GM12878 (cell line): ENCODE results near the gene LAMA4.

Experiments used
- GABPA ChIP-seq: IDR thresholded peaks from 2 replicates; pipeline ENCODE4 v1.6.1; 2014; ENCODE audit warnings: antibody characterized with exemption, low read depth, mild to moderate bottlenecking, inconsistent platforms
- JUND ChIP-seq: IDR thresholded peaks from 2 replicates; pipeline ENCODE4 v1.6.1; 2012; ENCODE audit warnings: low read depth, mild to moderate bottlenecking, low read length, improper control_type of control experiment, moderate library complexity
- RCOR1 ChIP-seq: conservative IDR thresholded peaks from 2 replicates; pipeline ENCODE4 v1.6.1; 2012; ENCODE audit warnings: low read depth, low read length, improper control_type of control experiment
- TARDBP ChIP-seq: IDR thresholded peaks from 2 replicates; pipeline ENCODE4 v1.6.1; 2016; ENCODE audit warnings: borderline replicate concordance
- TF ChIP-seq, protein P1 (sequence below): fragments of 450-650 bp; conservative IDR thresholded peaks from 2 replicates; pipeline ENCODE4 v1.6.1; 2017; ENCODE audit warnings: mild to moderate bottlenecking, moderate library complexity
- TF ChIP-seq, protein P2 (sequence below): IDR thresholded peaks from 2 replicates; pipeline ENCODE4 v1.6.1; 2012; ENCODE audit warnings: mild to moderate bottlenecking, low read depth, low read length
- TF ChIP-seq, protein P3 (sequence below), 3 experiments: IDR thresholded peaks in 2 of 3; conservative IDR thresholded peaks in 1 of 3; 2 replicates each; pipeline ENCODE4 v1.5.1; 2011; ENCODE audit warnings: low read depth in 3 of 3, low read length in 3 of 3, mild to moderate bottlenecking in 3 of 3, control low read depth in 2 of 3, moderate library complexity in 2 of 3, inconsistent platforms in 1 of 3, mixed read lengths in 1 of 3; ENCODE audit not compliant: control insufficient read depth in 2 of 3, insufficient read depth in 1 of 3; ENCODE audit errors: extremely low read depth in 1 of 3
- TF ChIP-seq, protein P4 (sequence below): fragments of 450-650 bp; IDR thresholded peaks from 2 replicates; pipeline ENCODE4 v1.6.1; 2017; ENCODE audit warnings: mild to moderate bottlenecking
- TF ChIP-seq, protein P5 (sequence below): fragments of 450-650 bp; IDR thresholded peaks from 2 replicates; pipeline ENCODE4 v1.6.1; 2016; ENCODE audit warnings: mild to moderate bottlenecking
- TF ChIP-seq, protein P6 (sequence below): IDR thresholded peaks from 2 replicates; pipeline ENCODE4 v1.6.1; 2011; ENCODE audit warnings: low read depth, mild to moderate bottlenecking, low read length, moderate library complexity, borderline replicate concordance; ENCODE audit errors: extremely low read depth
- TF ChIP-seq, protein P7 (sequence below): IDR thresholded peaks from 2 replicates; pipeline ENCODE4 v1.6.1; 2012; ENCODE audit warnings: low read depth, low read length, improper control_type of control experiment

DNA sequence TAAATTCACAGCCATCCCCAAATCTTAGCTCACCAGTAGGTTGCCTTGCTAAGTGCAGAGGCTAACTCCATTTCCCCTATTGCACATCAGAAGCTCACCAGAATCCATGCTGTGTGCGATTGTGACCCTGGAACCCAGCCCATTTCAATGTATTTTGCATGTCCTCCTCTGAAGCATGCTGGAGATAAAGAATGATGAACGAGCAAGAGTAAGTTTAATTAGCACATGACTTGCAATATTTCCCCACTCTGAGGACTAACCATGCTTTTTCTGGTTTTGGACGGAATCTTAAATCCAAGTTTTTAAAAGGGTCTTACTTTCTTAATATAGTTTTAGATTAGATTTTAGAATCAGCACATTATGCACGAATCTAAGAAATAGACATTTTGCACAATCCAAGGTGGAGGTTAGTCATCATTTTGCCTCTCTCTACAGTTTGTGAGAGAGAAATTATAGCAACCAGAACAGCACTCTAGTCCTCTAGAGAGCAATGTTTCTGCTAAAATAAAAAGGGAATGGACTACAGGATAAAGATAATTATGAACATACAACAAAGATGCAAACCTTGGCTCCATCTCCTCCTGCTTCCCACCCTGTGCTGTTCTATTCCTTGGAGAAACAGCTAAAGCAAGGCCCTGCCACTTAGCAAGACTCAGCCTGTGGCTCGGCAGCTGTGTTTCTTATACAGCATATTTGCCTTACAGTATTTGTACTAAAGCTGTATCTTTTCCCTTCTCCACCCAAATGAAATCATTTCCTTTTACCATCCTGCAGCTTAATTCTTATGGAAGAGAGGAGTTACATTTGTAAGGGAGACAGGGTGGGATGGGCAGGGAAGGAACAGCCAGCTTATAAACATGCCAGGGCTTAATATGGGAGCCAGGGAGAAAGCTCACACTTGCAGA is 24.9 kb upstream of the LAMA4 start:
- TF ChIP-seq, protein P1, sequence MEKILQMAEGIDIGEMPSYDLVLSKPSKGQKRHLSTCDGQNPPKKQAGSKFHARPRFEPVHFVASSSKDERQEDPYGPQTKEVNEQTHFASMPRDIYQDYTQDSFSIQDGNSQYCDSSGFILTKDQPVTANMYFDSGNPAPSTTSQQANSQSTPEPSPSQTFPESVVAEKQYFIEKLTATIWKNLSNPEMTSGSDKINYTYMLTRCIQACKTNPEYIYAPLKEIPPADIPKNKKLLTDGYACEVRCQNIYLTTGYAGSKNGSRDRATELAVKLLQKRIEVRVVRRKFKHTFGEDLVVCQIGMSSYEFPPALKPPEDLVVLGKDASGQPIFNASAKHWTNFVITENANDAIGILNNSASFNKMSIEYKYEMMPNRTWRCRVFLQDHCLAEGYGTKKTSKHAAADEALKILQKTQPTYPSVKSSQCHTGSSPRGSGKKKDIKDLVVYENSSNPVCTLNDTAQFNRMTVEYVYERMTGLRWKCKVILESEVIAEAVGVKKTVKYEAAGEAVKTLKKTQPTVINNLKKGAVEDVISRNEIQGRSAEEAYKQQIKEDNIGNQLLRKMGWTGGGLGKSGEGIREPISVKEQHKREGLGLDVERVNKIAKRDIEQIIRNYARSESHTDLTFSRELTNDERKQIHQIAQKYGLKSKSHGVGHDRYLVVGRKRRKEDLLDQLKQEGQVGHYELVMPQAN = no peak
- TF ChIP-seq, protein P2, sequence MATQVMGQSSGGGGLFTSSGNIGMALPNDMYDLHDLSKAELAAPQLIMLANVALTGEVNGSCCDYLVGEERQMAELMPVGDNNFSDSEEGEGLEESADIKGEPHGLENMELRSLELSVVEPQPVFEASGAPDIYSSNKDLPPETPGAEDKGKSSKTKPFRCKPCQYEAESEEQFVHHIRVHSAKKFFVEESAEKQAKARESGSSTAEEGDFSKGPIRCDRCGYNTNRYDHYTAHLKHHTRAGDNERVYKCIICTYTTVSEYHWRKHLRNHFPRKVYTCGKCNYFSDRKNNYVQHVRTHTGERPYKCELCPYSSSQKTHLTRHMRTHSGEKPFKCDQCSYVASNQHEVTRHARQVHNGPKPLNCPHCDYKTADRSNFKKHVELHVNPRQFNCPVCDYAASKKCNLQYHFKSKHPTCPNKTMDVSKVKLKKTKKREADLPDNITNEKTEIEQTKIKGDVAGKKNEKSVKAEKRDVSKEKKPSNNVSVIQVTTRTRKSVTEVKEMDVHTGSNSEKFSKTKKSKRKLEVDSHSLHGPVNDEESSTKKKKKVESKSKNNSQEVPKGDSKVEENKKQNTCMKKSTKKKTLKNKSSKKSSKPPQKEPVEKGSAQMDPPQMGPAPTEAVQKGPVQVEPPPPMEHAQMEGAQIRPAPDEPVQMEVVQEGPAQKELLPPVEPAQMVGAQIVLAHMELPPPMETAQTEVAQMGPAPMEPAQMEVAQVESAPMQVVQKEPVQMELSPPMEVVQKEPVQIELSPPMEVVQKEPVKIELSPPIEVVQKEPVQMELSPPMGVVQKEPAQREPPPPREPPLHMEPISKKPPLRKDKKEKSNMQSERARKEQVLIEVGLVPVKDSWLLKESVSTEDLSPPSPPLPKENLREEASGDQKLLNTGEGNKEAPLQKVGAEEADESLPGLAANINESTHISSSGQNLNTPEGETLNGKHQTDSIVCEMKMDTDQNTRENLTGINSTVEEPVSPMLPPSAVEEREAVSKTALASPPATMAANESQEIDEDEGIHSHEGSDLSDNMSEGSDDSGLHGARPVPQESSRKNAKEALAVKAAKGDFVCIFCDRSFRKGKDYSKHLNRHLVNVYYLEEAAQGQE = no peak
- TF ChIP-seq, protein P3, sequence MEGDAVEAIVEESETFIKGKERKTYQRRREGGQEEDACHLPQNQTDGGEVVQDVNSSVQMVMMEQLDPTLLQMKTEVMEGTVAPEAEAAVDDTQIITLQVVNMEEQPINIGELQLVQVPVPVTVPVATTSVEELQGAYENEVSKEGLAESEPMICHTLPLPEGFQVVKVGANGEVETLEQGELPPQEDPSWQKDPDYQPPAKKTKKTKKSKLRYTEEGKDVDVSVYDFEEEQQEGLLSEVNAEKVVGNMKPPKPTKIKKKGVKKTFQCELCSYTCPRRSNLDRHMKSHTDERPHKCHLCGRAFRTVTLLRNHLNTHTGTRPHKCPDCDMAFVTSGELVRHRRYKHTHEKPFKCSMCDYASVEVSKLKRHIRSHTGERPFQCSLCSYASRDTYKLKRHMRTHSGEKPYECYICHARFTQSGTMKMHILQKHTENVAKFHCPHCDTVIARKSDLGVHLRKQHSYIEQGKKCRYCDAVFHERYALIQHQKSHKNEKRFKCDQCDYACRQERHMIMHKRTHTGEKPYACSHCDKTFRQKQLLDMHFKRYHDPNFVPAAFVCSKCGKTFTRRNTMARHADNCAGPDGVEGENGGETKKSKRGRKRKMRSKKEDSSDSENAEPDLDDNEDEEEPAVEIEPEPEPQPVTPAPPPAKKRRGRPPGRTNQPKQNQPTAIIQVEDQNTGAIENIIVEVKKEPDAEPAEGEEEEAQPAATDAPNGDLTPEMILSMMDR (IDR thresholded peaks at IDR 0.05 in 2 of 3, conservative IDR thresholded peaks at IDR 0.05 in 1 of 3; ENCODE audit: control insufficient read depth in 2 of 3, extremely low read depth in 1 of 3, insufficient read depth in 1 of 3, low read depth in 3 of 3, low read length in 3 of 3) = no peak
- TF ChIP-seq JUND (no peak), TARDBP (no peak), GABPA (no peak), RCOR1 (no peak)
- TF ChIP-seq, protein P4, sequence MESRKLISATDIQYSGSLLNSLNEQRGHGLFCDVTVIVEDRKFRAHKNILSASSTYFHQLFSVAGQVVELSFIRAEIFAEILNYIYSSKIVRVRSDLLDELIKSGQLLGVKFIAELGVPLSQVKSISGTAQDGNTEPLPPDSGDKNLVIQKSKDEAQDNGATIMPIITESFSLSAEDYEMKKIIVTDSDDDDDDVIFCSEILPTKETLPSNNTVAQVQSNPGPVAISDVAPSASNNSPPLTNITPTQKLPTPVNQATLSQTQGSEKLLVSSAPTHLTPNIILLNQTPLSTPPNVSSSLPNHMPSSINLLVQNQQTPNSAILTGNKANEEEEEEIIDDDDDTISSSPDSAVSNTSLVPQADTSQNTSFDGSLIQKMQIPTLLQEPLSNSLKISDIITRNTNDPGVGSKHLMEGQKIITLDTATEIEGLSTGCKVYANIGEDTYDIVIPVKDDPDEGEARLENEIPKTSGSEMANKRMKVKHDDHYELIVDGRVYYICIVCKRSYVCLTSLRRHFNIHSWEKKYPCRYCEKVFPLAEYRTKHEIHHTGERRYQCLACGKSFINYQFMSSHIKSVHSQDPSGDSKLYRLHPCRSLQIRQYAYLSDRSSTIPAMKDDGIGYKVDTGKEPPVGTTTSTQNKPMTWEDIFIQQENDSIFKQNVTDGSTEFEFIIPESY = no peak
- TF ChIP-seq, protein P5, sequence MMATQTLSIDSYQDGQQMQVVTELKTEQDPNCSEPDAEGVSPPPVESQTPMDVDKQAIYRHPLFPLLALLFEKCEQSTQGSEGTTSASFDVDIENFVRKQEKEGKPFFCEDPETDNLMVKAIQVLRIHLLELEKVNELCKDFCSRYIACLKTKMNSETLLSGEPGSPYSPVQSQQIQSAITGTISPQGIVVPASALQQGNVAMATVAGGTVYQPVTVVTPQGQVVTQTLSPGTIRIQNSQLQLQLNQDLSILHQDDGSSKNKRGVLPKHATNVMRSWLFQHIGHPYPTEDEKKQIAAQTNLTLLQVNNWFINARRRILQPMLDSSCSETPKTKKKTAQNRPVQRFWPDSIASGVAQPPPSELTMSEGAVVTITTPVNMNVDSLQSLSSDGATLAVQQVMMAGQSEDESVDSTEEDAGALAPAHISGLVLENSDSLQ = no peak
- TF ChIP-seq, protein P6, sequence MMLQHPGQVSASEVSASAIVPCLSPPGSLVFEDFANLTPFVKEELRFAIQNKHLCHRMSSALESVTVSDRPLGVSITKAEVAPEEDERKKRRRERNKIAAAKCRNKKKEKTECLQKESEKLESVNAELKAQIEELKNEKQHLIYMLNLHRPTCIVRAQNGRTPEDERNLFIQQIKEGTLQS = no peak
- TF ChIP-seq, protein P7, sequence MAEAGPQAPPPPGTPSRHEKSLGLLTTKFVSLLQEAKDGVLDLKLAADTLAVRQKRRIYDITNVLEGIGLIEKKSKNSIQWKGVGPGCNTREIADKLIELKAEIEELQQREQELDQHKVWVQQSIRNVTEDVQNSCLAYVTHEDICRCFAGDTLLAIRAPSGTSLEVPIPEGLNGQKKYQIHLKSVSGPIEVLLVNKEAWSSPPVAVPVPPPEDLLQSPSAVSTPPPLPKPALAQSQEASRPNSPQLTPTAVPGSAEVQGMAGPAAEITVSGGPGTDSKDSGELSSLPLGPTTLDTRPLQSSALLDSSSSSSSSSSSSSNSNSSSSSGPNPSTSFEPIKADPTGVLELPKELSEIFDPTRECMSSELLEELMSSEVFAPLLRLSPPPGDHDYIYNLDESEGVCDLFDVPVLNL = no peak
